Activated T-helper 9 cell treated with anti-CD3 and anti-CD28 coated beads, Interleukin-2, amount 50 U/mL, for 16 hours (primary cell): ENCODE measurements around the gene C15orf61.

Source experiments
- DNase-seq: peaks from one replicate; pipeline ENCODE4 v3.0.0-alpha.2; 2020; ENCODE audit warnings: low read depth

The C15orf61 gene

GRCh38 chr15:67549736-67550135, 28.8 kb downstream of the C15orf61 start:
- DNase-seq = no peak

DNA sequence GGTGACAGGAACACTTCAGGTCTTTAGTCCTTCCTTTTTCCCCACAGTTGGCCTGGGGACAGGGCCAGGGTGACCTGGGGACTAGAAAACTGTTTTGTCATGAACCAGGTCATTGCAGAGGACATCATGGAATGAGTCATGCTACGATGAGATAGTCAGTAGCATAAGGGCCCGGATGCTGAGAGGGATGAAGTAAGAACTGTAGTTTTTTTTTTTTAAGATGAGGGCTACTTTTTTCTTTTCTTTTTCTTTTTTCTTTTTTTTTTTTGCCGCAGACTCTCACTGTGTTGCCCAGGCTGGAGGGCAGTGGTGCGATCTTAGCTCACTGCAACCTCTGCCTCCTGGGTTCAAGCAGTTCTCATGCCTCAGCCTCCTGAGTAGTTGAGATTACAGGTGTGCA, 29.6 kb downstream of the C15orf61 start:
- no peak for DNase-seq

DNA sequence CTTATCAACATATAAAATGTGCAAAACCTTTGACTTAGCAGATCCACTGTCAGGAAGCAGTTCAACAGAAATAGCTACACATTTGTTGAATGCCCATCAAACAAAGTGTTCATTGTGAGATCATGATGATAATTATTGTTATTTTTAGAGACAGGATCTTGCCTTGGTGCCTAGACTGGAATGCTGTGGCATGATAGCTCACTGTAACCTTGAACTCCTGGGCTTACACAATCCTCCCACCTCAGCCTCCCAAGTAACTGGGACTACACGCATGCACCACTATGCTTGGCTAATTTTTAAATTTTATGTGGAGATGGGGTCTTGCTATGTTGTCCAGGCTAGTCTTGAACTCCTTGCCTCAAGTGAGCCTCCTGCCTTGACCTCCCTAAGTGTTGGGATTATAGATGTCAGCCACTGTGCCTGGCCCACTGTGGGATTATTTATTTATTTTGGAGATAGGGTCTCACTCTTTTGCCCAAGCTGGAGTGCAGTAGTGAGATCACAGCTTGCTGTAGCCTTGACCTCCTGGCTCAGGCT, 30.3 kb downstream of the C15orf61 start:
- no peak for DNase-seq

DNA sequence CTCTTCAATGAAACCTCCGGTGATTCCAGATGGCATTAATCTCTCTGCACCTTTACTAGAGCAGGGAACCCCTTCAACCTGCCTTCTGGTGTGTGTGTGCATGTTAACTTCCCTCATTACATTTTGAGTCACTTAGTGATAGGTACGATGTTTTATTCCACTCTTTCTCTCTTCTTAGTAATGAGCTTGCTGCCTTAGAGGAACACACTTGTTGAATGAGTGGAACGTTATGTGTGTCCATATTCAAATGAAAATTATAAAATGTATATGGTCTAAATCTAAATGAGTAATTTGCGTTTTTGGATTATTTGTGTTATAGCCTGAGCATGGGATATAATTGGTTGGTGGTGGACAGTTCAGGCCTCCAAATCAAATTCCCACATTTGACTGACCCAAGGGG, 33.6 kb downstream of the C15orf61 start:
- no peak for DNase-seq

GRCh38 chr15:67556976-67557570, 36.1 kb downstream of the C15orf61 start:
- DNase-seq = no peak

DNA sequence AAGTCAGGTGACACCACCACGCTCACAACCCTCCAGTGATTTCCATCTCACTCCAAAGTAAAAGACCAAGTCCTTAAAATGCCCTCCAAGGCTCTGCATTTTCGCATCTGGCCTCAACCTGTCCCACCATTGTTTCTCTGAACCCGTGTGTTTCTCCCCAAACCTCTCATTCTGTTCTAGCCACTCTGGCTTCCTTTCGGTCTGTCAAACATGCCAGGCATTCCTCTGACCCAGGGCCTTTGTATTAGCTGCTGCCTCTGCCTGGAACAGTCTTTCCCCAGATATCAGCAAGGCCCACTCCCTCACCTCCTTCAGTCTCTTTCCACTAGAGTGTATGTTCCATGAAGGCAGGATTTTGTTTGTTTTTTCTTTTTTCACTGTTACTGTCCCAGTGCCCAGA, 37.6 kb downstream of the C15orf61 start:
- DNase-seq = no peak

- no peak for DNase-seq
These were observed 38.2 kb downstream of the C15orf61 start for GRCh38 chr15:67559158-67559557.

- DNase-seq = no peak
These were observed 38.6 kb downstream of the C15orf61 start for GRCh38 chr15:67559576-67559975.

- no peak for DNase-seq
These were observed 39.4 kb downstream of the C15orf61 start for GRCh38 chr15:67560320-67560719.

- no peak for DNase-seq
These were observed 42.2 kb downstream of the C15orf61 start for GRCh38 chr15:67563092-67563491.

GRCh38 chr15:67564021-67564967, 43.4 kb downstream of the C15orf61 start:
- DNase-seq = no peak

DNA sequence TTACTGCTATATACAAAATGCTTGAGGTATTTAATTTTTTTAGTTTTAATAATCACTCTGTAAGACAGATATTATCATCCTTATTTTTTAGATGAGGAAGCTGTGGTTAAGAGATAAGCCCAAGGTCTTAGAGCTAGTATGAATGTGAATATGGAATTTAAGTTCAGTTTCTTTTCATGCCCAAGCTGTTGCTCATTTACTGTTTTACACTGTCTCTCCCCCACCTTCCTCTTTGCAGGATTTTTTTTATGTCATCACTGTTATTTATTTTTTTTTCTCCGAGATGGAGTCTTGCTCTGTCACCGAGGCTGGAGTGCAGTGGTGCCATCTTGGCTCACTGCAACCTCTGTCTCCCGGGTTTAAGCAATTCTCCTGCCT, 44.0 kb downstream of the C15orf61 start:
- no peak for DNase-seq

DNA sequence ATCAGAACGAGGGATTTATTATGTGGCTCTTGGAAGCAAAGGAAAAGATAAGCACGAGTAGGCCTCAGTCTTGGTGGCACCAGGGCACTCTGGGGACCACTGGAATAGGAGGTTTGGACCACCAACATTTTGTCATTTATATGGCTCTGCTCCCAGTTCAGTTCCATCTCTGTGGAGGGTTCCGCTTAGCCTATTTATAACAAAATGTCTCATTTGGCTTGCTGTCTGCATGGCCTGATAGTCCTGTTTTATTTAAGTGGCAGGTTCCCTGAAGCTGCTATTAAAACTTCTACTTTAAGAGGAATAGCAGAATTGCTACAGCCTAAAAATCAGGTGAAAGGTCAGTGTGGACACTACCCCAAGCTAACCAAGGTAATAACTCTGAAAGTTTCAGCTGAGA, 48.7 kb downstream of the C15orf61 start:
- no peak for DNase-seq

- DNase-seq = no peak
These were observed 50.1 kb downstream of the C15orf61 start for GRCh38 chr15:67570875-67571647.

- DNase-seq = no peak
These were observed 50.9 kb downstream of the C15orf61 start for GRCh38 chr15:67571648-67572415.

GRCh38 chr15:67573194-67573593, 52.3 kb downstream of the C15orf61 start:
- DNase-seq = no peak

DNA sequence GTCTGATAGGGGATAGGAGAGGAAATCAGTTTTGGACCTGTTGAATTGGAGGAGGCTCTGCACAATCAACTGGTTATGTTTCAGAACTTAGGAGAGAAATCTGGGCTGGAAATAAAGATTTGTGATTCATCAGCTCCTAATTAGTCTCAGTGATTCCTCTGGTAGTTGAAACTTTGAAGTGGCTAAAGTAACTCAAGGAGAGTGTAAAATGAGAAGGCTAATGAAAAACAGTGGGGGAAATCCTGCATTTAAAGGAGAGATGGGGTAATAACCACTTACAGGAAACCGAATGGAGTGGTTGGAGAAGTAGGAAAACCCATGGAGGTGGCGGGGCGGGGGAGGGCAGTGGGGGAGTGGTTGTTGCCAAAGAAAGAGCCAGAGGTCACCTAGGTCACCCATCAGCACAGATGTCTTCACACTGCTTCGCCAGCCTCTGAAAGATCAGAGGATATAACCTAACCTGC, 54.1 kb downstream of the C15orf61 start:
- no peak for DNase-seq

GRCh38 chr15:67578020-67578600, 57.2 kb downstream of the C15orf61 start:
- no peak for DNase-seq

DNA sequence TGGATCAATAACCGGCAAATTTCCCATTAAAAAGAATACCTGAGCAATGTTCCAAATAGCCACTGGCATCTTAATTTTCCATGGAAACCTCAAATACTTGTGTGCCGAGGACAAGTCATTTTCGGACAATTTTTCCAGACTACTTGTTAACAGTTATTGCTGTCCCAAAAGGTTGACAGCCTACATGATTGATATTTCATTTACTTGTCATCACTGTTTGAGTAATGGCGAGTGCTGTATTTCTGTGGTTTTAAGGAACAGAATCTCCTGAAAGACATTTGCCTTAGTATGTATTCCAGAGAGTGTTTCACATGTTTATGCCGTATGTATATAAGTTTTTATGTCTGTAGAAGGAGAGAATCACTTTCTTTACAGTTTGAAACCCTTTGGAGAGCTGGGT, 58.2 kb downstream of the C15orf61 start:
- DNase-seq = no peak
